Heart right ventricle (tissue), 16 donors: ENCODE measurements around the gene CCDC120. TPM values are rescaled to one million over a fixed set of nuclear protein-coding genes. Genes with fewer than 3 reads are reported as not detected.

Experiments used
- ATAC-seq, 8 donors: fragments of 200-7000 bp; cut with Tn5 transposase; one replicate each; pipeline ENCODE4 v1.9.1; 2020; ENCODE audit warnings: mild to moderate bottlenecking in 8 of 8, moderate library complexity in 8 of 8, moderate number of reproducible peaks in 1 of 8
- DNase-seq, 2 donors: peaks; one replicate each; pipeline ENCODE4 v3.0.0-alpha.2; 2020
- H3K27ac ChIP-seq, 10 donors: fragments of 200-600 bp; sonication (generic) in 2 of 10; one replicate each; pipeline versions ENCODE4 v1.5.0 to v1.8.0; 2020 to 2022; ENCODE audit warnings: mild to moderate bottlenecking in 3 of 10
- H3K27me3 ChIP-seq, 7 donors: fragments of 200-600 bp; one replicate each; pipeline ENCODE4 v1.8.0; 2021 to 2022; ENCODE audit warnings: mild to moderate bottlenecking in 2 of 7
- H3K36me3 ChIP-seq, 9 donors: fragments of 200-600 bp; sonication (generic) in 1 of 9; one replicate each; pipeline versions ENCODE4 v1.5.0 to v1.8.0; 2020 to 2022; ENCODE audit warnings: mild to moderate bottlenecking in 2 of 9
- H3K4me1 ChIP-seq, 9 donors: fragments of 200-600 bp; sonication (generic) in 1 of 9; one replicate each; pipeline versions ENCODE4 v1.5.0 to v1.8.0; 2020 to 2022; ENCODE audit warnings: mild to moderate bottlenecking in 4 of 9
- H3K4me3 ChIP-seq, 10 donors: fragments of 200-600 bp; sonication (generic) in 2 of 10; one replicate each; pipeline versions ENCODE4 v1.5.0 to v1.8.0; 2020 to 2022; ENCODE audit warnings: mild to moderate bottlenecking in 7 of 10, moderate library complexity in 2 of 10
- H3K9me3 ChIP-seq, 11 donors: fragments of 200-600 bp in 10 of 11; sonication (generic) in 2 of 11; one replicate each; pipeline versions ENCODE4 v1.5.0 to v1.8.0; 2013 to 2022; ENCODE audit warnings: mild to moderate bottlenecking in 2 of 11, control low read depth in 1 of 11, moderate library complexity in 1 of 11
- CTCF ChIP-seq, 9 donors: fragments of 200-600 bp; sonication (generic) in 2 of 9; IDR thresholded peaks; one replicate each; pipeline versions ENCODE4 v1.5.0 to v1.8.0; 2021 to 2022; ENCODE audit warnings: antibody characterized with exemption in 9 of 9, mild to moderate bottlenecking in 5 of 9, moderate library complexity in 1 of 9
- WGBS, 2 donors: extraction: QIAGEN DNeasy Blood & Tissue Kit; methylation state at CpG; one replicate each; pipeline ENCODE4 v1.1.7; 2013; ENCODE audit warnings: inconsistent platforms in 1 of 2; 5-methylcytosine and 5-hydroxymethylcytosine counted together
- intact Hi-C, 10 donors: fragments of 100-400 bp; cut with DNase I; formaldehyde crosslinking; loops; one replicate each; pipeline versions ENCODE4 v1.11.1 to v1.14.2; 2022
- polyA plus RNA-seq, 2 donors: library from polyadenylated mRNA; stranded (reverse); fragments of 200-250 nt; gene quantifications; one replicate each; pipeline ENCODE4 v1.2.3, GENCODE V29; 2013
- total RNA-seq, 10 donors: library from RNA; stranded (reverse); fragmentation: NEBNext Ultra II Directional in 3 of 10; extraction: Animal tissue kit (Norgen Biotek cat#: 25700) in 3 of 10; gene quantifications; one replicate each; pipeline versions ENCODE4 v1.2.1 to v1.2.4, GENCODE V29; 2021 to 2023
- donor health status: Arrhythmogenic right ventricular cardiomyopathy.
- donor health status: ischemic (EF 13 %, LVEDD 7.1; RV severe dilation, severe dysfunction).
- donor health status: healthy with polysubstance abuse.
- donor health status: DM: no; HTN: yes; CAD: no.
- donor health status: DM: no; HTN: no; CAD: no.
- donor health status: ischemic (EF 25% LVEDD 6.9; RV normal size, moderate dysfunction).
- donor health status: ischemic (EF 25% LVEDD 5.7; RV mildly dilated, moderate dysfunction).
- donor health status: healthy.
- donor health status: DM: yes; HTN: yes; CAD: no.
- donor health status: Ischemic cardiomyopathy.
- donor health status: ischemic (EF 35%, LVEDD 5.7; RV mildly dilated, moderate dysfunction).
- donor health status: nonischemic (EF 11% LVEDD 7.7; RV severe dilation, severe dysfunction).
- donor health status: DM: yes; HTN: yes; CAD: no.
- donor health status: PGD.
- donor health status: ischemic (EF 29% LVEDD 5.4; RV normal size, mild dysfunction).
- donor health status: nonischemic (EF 23%, LVEDD 6.1; RV moderate dilation, normal function).

The CCDC120 gene
- total and polyA plus RNA-seq, 12 donors: 0.70 to 2.0 (median 1.2) TPM

GRCh38 chrX:49073601-49074575, 15.1 kb downstream of the CCDC120 start, which contains the start of gene PRAF2:
Gene PRAF2, minus strand, starts transcription at chrX:49074002. Its CDS starts 15 bp downstream, at chrX:49073987.
- peak; percentile 89 to 96 (median 94) for ATAC-seq

GRCh38 chrX:49075347-49075746, 16.5 kb downstream of the CCDC120 start:
- H3K27ac ChIP-seq: no peak overlapping the region
- peaks cover 0 to 32% (median 14%) of the 10 kb centered on the region in 9 donors for H3K4me1 ChIP-seq
- peaks cover 0 to 33% (median 0%) of the 10 kb centered on the region in 9 donors for H3K36me3 ChIP-seq
- no peaks in the 10 kb centered on the region for H3K27me3 ChIP-seq
- no peak for DNase-seq
- no peaks in the 10 kb centered on the region for H3K9me3 ChIP-seq
- H3K4me3 ChIP-seq: no peak overlapping the region
- ATAC-seq: no peak
- WGBS, 2 donors: 90 to 91% methylated on average over 13 of the region's 13 CpGs
- intact Hi-C loops: loop anchor here in 1 of 10 donors (5.0 kb wide), 1 partner anchor 33 kb away; the partner anchor contains the start of gene TFE3
- no peak for TF ChIP-seq CTCF (IDR thresholded peaks at IDR 0.05)

More at GRCh38 chrX:49073601-49074575, 15.1 kb downstream of the CCDC120 start, which contains the start of gene PRAF2:
- intact Hi-C loops: no loop called here
- Histone ChIP-seq H3K4me3 (peak within 1 kb of the TSS; percentile 28 to 75 (median 64)), H3K4me1 (peaks cover 0 to 27% (median 12%) of the 10 kb centered on the region in 9 donors), H3K27me3 (no peaks in the 10 kb centered on the region), H3K27ac (peak within 1 kb of the TSS; percentile 48 to 88 (median 82)), H3K9me3 (no peaks in the 10 kb centered on the region), H3K36me3 (peaks cover 0 to 35% (median 0%) of the 10 kb centered on the region in 9 donors)
- WGBS, 2 donors: 2% methylated on average over 44 to 61 of the region's 61 CpGs
- peak; percentile 90 to 93 for DNase-seq
- peak in 1 of 9 donors; percentile 11 for TF ChIP-seq CTCF (IDR thresholded peaks at IDR 0.05)

GRCh38 chrX:49077941-49078340, 19.1 kb downstream of the CCDC120 start:
- Histone ChIP-seq H3K4me3 (no peak overlapping the region), H3K36me3 (peaks cover 0 to 33% (median 0%) of the 10 kb centered on the region in 9 donors), H3K9me3 (no peaks in the 10 kb centered on the region), H3K27ac (no peak overlapping the region), H3K4me1 (peaks cover 0 to 24% (median 8%) of the 10 kb centered on the region in 9 donors), H3K27me3 (no peaks in the 10 kb centered on the region)
- no peak for DNase-seq
- ATAC-seq: no peak
- intact Hi-C loops: loop anchor here in 1 of 10 donors (5.0 kb wide), 1 partner anchor 36 kb away; the partner anchor contains the start of gene TFE3
- WGBS, 2 donors: 79 to 80% methylated on average over 4 to 5 of the region's 5 CpGs
- TF ChIP-seq CTCF (IDR thresholded peaks at IDR 0.05): no peak
